ENCODE data around the gene HS6ST3. TPM values are rescaled to one million over a fixed set of nuclear protein-coding genes. Genes with fewer than 3 reads are reported as not detected.

Gene HS6ST3
- total RNA-seq, 1 donor from 2014 or later: 0.26 TPM

DNA sequence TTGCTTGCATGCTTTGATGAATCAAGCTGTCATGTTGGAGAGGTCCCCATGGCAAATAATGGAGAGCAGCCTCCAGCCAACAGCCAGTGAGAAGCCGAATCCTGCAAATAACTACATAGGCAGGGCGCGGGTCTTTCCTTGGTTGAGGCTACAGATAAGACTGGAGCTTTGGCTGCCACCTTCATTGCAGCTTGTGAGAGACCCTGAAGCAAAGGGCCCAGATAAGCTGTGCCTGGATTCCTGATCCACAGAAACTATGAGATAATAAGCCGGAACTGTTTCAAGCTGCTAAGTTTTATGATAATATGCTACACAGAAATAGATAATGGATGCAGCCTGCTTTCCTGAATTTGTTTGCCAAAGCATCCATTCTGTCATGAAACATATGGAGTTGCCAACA lies 257.0 kb downstream of the HS6ST3 start:
- H3K36me3 Mint-ChIP-seq (ENCODE audit: low read depth): no peaks in the 10 kb centered on the region
- no peak overlapping the region for H3K27ac Mint-ChIP-seq (ENCODE audit: unreplicated experiment)
- no peak for DNase-seq (ENCODE audit: low read depth, low spot score)
- no peaks in the 10 kb centered on the region for H3K27me3 Mint-ChIP-seq (ENCODE audit: low read depth)
- H3K4me3 Mint-ChIP-seq: no peak overlapping the region
- H3K4me1 Mint-ChIP-seq: no peaks in the 10 kb centered on the region
- H3K9me3 Mint-ChIP-seq: no peaks in the 10 kb centered on the region
- no peak for TF ChIP-seq CTCF (conservative IDR thresholded peaks at IDR 0.05)

GRCh38 chr13:96373597-96373996 lies 283.7 kb downstream of the HS6ST3 start:
- no peaks in the 10 kb centered on the region for H3K36me3 Mint-ChIP-seq (ENCODE audit: low read depth)
- no peaks in the 10 kb centered on the region for H3K27me3 Mint-ChIP-seq (ENCODE audit: low read depth)
- H3K4me1 Mint-ChIP-seq: no peaks in the 10 kb centered on the region
- TF ChIP-seq CTCF (conservative IDR thresholded peaks at IDR 0.05): no peak
- no peaks in the 10 kb centered on the region for H3K9me3 Mint-ChIP-seq
- H3K27ac Mint-ChIP-seq (ENCODE audit: unreplicated experiment): no peak overlapping the region
- DNase-seq (ENCODE audit: low read depth, low spot score): no peak
- H3K4me3 Mint-ChIP-seq: no peak overlapping the region

DNA sequence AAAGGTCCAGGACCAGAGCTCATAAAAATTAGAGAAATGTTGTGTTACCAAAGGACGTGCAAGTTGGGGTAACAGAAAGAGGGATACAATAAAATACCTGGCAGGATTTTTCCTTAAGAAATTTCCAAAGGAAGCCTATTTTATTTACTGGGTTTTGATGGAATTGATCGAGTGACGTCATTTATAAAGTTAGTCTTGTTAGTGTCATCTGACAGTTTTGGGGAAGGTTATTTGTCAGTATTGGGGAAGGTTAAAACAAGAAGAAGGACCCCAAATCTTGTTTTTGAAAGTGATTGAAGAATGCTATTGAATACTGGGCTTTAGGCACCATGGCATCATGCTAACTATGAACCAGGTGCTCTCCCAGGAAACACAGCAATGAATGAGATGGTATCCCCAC lies 287.9 kb downstream of the HS6ST3 start:
- DNase-seq (ENCODE audit: low read depth, low spot score): no peak
- H3K9me3 Mint-ChIP-seq: no peaks in the 10 kb centered on the region
- H3K4me3 Mint-ChIP-seq: no peak overlapping the region
- no peaks in the 10 kb centered on the region for H3K27me3 Mint-ChIP-seq (ENCODE audit: low read depth)
- H3K27ac Mint-ChIP-seq (ENCODE audit: unreplicated experiment): no peak overlapping the region
- TF ChIP-seq CTCF (conservative IDR thresholded peaks at IDR 0.05): no peak
- H3K4me1 Mint-ChIP-seq: no peaks in the 10 kb centered on the region
- no peaks in the 10 kb centered on the region for H3K36me3 Mint-ChIP-seq (ENCODE audit: low read depth)

DNA sequence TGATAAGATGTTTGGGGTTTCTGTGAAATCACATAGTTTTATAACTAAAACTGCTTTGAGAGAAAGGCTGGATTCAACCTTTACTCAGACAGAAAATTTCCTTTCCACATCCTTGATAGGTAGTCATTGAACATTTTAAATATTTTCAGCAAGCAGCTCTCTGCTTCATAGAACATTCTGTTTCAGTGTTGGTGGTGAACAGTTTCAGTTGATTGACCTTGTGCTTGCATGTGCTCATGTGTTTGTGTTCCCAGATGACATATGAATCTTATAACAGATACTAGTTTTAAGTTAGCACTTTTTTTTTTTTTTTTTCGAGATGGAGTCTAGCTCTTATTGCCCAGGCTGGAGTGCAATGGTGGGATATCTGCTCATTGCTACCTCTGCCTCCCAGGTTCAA lies 290.1 kb downstream of the HS6ST3 start:
- DNase-seq (ENCODE audit: low read depth, low spot score): no peak
- H3K4me3 Mint-ChIP-seq: no peak overlapping the region
- H3K27ac Mint-ChIP-seq (ENCODE audit: unreplicated experiment): no peak overlapping the region
- no peaks in the 10 kb centered on the region for H3K36me3 Mint-ChIP-seq (ENCODE audit: low read depth)
- TF ChIP-seq CTCF (conservative IDR thresholded peaks at IDR 0.05): no peak
- H3K27me3 Mint-ChIP-seq (ENCODE audit: low read depth): no peaks in the 10 kb centered on the region
- H3K4me1 Mint-ChIP-seq: no peaks in the 10 kb centered on the region
- no peaks in the 10 kb centered on the region for H3K9me3 Mint-ChIP-seq

DNA sequence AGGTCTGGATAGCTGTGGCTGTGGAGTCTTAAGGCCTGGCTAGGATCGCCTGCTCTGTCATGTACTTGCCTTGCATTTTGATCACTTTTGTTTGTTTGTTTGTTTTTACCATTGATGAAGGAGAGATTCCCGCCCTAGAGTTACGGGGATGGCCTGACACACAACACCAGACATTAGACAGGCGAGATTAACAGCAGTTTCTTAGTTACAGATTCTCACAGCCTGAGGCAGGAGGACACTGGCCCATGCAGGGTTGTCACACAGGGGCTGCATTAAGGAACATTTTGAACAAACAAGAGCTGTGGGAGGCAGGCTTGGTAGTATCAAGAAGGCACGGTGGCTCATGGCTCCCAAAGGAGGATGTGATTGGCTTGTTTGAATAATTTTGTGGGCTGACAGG lies 291.8 kb downstream of the HS6ST3 start:
- no peak for DNase-seq (ENCODE audit: low read depth, low spot score)
- Mint-ChIP-seq H3K27me3 (ENCODE audit: low read depth) (no peaks in the 10 kb centered on the region), H3K27ac (ENCODE audit: unreplicated experiment) (no peak overlapping the region), H3K9me3 (no peaks in the 10 kb centered on the region), H3K4me3 (no peak overlapping the region), H3K36me3 (ENCODE audit: low read depth) (no peaks in the 10 kb centered on the region), H3K4me1 (no peaks in the 10 kb centered on the region)
- TF ChIP-seq CTCF (conservative IDR thresholded peaks at IDR 0.05): no peak

- TF ChIP-seq CTCF (conservative IDR thresholded peaks at IDR 0.05): no peak
- Mint-ChIP-seq H3K4me3 (no peak overlapping the region), H3K36me3 (ENCODE audit: low read depth) (no peaks in the 10 kb centered on the region), H3K27ac (ENCODE audit: unreplicated experiment) (no peak overlapping the region), H3K27me3 (ENCODE audit: low read depth) (no peaks in the 10 kb centered on the region), H3K9me3 (no peaks in the 10 kb centered on the region), H3K4me1 (no peaks in the 10 kb centered on the region)
- no peak for DNase-seq (ENCODE audit: low read depth, low spot score)
Observed at GRCh38 chr13:96388598-96388997, 298.7 kb downstream of the HS6ST3 start.
